WI38 (cell line): Measurements from ENCODE around the gene KRT73.

Experiments
- H3K4me3 ChIP-seq: 2 replicates; pipeline ENCODE4 v1.5.1; 2011; ENCODE audit warnings: low read depth, mild to moderate bottlenecking, control low read depth, low read length
- TF ChIP-seq, protein P1 (sequence below): IDR thresholded peaks from 2 replicates; pipeline ENCODE4 v1.5.1; 2012; ENCODE audit warnings: low read depth, mild to moderate bottlenecking, control low read depth, low read length

KRT73 gene

DNA sequence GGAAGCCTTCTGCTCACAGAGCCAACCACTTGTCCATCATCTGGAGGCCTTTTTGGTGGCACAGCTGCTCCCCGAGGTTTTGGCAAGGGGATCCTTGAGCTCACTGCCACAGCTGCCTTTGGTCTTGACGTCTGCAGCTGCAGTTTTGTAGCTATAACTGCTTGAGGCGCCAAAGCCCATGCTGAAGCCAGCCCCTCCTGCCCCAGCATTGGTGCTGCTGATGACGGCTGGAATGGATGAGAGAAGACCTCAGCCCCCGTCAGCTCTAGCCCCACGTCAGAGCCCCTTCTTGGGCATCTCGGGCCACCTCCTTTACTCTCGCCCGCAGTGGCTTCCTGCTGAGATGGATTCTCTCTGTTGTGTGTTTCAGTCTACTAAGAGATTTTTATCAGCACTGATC lies 32.4 kb downstream of the KRT73 start:
- TF ChIP-seq, protein P1, sequence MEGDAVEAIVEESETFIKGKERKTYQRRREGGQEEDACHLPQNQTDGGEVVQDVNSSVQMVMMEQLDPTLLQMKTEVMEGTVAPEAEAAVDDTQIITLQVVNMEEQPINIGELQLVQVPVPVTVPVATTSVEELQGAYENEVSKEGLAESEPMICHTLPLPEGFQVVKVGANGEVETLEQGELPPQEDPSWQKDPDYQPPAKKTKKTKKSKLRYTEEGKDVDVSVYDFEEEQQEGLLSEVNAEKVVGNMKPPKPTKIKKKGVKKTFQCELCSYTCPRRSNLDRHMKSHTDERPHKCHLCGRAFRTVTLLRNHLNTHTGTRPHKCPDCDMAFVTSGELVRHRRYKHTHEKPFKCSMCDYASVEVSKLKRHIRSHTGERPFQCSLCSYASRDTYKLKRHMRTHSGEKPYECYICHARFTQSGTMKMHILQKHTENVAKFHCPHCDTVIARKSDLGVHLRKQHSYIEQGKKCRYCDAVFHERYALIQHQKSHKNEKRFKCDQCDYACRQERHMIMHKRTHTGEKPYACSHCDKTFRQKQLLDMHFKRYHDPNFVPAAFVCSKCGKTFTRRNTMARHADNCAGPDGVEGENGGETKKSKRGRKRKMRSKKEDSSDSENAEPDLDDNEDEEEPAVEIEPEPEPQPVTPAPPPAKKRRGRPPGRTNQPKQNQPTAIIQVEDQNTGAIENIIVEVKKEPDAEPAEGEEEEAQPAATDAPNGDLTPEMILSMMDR: no peak
- H3K4me3 ChIP-seq: no peak overlapping the region

DNA sequence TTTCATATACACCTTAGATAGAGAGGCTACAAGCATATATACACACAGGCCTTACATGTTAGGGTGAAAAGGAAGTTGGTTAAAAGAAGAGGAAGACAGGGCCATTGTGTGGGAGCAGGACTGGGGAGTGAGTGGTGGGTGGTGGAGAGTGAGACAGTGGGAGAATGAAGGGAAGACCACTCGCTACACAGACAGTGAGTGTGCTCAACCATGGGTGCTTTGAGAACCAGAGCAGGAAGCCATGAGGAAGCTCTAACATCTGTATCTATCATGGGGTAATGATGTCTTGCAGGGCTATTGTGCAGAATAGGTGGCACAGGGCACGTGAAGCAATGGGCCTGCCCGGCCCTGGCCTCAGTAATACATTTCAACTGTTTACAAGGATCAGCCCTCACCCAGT lies 33.3 kb downstream of the KRT73 start:
- H3K4me3 ChIP-seq: no peak overlapping the region
- TF ChIP-seq, protein P1: no peak

DNA sequence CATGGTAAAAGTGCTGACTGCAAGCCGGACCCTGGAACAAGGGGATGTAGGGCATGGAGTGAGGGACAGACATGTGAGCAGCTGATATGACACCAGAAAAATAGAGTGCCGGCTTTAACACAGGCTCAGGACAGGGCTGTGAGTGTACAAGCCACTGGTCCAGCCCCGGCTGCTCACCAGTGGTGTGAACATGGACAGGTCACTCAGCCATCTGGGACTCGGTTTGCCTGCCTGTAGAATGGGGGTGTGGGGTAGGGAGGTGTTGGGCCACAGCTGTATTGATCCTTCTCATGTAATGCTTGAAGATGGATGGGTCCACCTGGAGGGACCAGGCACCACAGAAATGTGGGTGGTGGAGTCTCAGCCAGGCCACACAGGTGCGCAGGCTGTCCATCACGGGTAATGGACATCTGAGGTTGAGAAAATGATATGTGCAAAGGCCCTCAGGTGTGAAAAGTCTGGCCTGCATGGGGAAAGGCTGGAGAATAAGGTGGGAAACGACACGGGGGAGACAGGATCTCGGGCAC lies 34.1 kb downstream of the KRT73 start:
- TF ChIP-seq, protein P1: no peak

DNA sequence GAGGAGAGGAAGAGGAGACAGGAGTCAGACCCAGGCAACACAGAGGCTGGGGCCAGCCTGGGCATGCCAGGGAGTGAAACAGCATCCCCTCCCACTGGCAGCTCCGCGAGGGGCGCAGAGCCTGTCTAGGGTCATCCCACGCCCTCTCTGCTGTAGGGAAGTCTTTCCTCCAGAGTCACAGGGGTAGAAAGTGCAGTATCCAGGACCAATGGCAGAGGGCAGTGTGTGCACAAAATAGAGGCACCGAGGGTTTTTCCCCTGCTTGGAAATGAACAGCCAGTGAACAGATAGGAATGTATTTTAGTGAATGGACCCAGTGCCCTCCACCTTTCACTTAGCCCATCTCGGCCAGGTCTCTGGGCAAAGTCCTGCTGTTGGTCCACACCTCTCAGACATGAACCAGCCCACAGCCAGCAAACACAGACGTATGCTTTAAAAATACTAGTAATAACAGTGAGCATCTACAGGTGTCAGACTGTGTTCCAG lies 35.3 kb downstream of the KRT73 start:
- TF ChIP-seq, protein P1: peak; percentile 76
- H3K4me3 ChIP-seq: no peak overlapping the region

More for the DNA sequence above, 34.1 kb downstream of the KRT73 start:
- no peak overlapping the region for H3K4me3 ChIP-seq

DNA sequence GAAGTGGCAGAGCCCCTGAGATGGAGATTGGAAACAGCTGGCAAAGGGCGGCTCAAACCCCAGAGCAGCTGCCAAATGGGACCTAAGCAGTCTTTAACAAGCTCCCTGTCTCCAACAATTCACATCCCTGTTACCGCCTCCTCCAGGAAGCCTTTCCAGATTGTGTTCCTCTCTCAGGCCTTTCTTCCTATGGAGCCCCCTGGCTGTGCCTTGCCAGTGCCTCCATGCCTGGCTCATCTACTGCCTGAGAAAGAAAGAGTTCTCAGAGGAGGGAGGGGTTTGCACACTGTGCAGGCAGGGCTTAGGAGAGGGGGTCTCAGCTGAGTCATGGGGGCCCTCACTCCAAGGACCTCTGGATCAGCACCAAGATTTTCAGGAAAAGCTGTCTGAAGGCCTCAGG lies 35.9 kb downstream of the KRT73 start:
- no peak overlapping the region for H3K4me3 ChIP-seq
- TF ChIP-seq, protein P1: no peak

DNA sequence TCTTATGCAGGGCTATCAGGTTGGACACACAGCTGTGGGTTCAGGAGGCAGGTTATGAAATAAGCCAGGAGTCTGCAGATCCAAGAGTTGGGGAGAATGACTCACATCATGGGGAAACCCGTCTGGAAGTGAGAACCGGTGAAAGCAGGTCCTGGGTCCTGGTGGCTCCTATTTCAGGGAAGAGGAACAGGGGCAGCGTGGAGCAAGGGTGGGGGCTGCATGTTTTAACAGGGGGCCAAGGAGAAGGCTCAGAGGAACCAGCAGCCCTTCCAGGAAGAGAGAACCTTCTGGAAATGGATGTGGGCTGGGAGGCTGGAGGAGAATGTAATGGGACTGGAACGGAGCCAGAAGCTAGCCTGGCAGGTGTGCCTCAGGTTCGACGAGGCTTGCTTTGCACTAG lies 36.9 kb downstream of the KRT73 start:
- H3K4me3 ChIP-seq: no peak overlapping the region
- TF ChIP-seq, protein P1: no peak

DNA sequence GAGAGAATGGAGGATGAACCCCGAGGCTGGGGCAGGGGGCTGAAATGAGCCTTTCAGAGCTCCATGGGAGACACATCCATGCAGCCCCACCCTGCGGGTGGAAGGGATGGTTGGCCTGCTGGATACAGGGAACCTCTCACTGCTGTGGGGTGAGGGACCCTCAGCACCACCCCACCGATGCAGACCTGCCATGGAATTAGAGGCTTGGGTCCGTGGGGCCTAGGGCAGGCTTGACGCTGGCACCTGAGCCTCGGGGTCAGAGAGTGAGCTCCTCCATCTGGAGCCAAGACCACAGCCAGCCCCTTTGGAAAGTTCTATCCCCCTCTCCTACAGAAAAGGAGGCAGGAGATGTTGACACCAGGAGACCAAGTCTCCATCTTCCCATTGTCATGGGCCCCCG lies 37.3 kb downstream of the KRT73 start:
- H3K4me3 ChIP-seq: no peak overlapping the region
- TF ChIP-seq, protein P1: no peak
